Neural progenitor cell (in vitro differentiated cells): ENCODE measurements around the gene CAPRIN1. TPM values are rescaled to one million over a fixed set of nuclear protein-coding genes. Genes with fewer than 3 reads are reported as not detected.
A peak's percentile ranks its signal among the peaks of the same experiment; 100 is the strongest.

ENCODE experiments used
- DNase-seq: peaks from one replicate; pipeline ENCODE4 v3.0.0-alpha.2; 2016; ENCODE audit warnings: low spot score
- H2AFZ ChIP-seq: fragments of 200-600 bp; sonication (generic); replicated peaks from 2 replicates; pipeline ENCODE4 v1.6.1; 2016; ENCODE audit warnings: antibody characterized with exemption
- H3F3A ChIP-seq: fragments of 200-600 bp; sonication (generic); 2 replicates; pipeline ENCODE4 v1.6.1; 2016; ENCODE audit warnings: antibody characterized with exemption, low read depth
- H3K27ac ChIP-seq: fragments of 200-600 bp; sonication (generic); 2 replicates; pipeline ENCODE4 v1.5.1; 2016; ENCODE audit warnings: mild to moderate bottlenecking
- H3K27me3 ChIP-seq: fragments of 200-600 bp; sonication (generic); 2 replicates; pipeline ENCODE4 v1.6.1; 2016; ENCODE audit warnings: mild to moderate bottlenecking, moderate library complexity
- H3K36me3 ChIP-seq: fragments of 200-600 bp; sonication (generic); 2 replicates; pipeline ENCODE4 v1.5.1; 2016
- H3K4me1 ChIP-seq: fragments of 200-600 bp; sonication (generic); 2 replicates; pipeline ENCODE4 v1.6.1; 2016; ENCODE audit warnings: mixed run types
- H3K4me2 ChIP-seq: fragments of 200-600 bp; sonication (generic); 2 replicates; pipeline ENCODE4 v1.6.1; 2016
- H3K4me3 ChIP-seq: fragments of 200-600 bp; sonication (generic); 2 replicates; pipeline ENCODE4 v1.5.1; 2016
- H3K79me2 ChIP-seq: fragments of 200-600 bp; sonication (generic); 2 replicates; pipeline ENCODE4 v1.6.1; 2016; ENCODE audit warnings: low read depth
- H3K9ac ChIP-seq: fragments of 200-600 bp; sonication (generic); 2 replicates; pipeline ENCODE4 v1.6.1; 2016
- H3K9me3 ChIP-seq: fragments of 200-600 bp; sonication (generic); 2 replicates; pipeline ENCODE4 v1.5.1; 2016; ENCODE audit warnings: low read depth
- H4K20me1 ChIP-seq: fragments of 200-600 bp; sonication (generic); 2 replicates; pipeline ENCODE4 v1.6.1; 2016; ENCODE audit warnings: low read depth
- H3K27ac Mint-ChIP-seq: 3 replicates; pipeline ENCODE4 v1.8.0; 2021; ENCODE audit warnings: mixed read lengths
- H3K27me3 Mint-ChIP-seq: 2 replicates; pipeline ENCODE4 v1.8.0; 2022; ENCODE audit warnings: low read depth, mild to moderate bottlenecking, inconsistent platforms, moderate library complexity, mixed read lengths; ENCODE audit not compliant: insufficient read depth
- H3K36me3 Mint-ChIP-seq: 3 replicates; pipeline ENCODE4 v1.8.0; 2021; ENCODE audit warnings: mixed read lengths
- H3K4me1 Mint-ChIP-seq: 3 replicates; pipeline ENCODE4 v1.8.0; 2021; ENCODE audit warnings: mixed read lengths
- H3K4me3 Mint-ChIP-seq: 3 replicates; pipeline ENCODE4 v1.8.0; 2021; ENCODE audit warnings: mild to moderate bottlenecking, moderate library complexity, mixed read lengths
- H3K9me3 Mint-ChIP-seq: 3 replicates; pipeline ENCODE4 v1.8.0; 2020; ENCODE audit warnings: mixed read lengths
- CTCF ChIP-seq: fragments of 200-600 bp; sonication (generic); IDR thresholded peaks from 2 replicates; pipeline ENCODE4 v1.5.1; 2017; ENCODE audit warnings: antibody characterized with exemption, mild to moderate bottlenecking
- EZH2 ChIP-seq: fragments of 200-600 bp; sonication (generic); IDR thresholded peaks from 2 replicates; pipeline ENCODE4 v1.6.1; 2017; ENCODE audit warnings: antibody characterized with exemption, mild to moderate bottlenecking, moderate library complexity
- EZH2phosphoT487 ChIP-seq: fragments of 200-600 bp; sonication (generic); IDR thresholded peaks from 2 replicates; pipeline ENCODE4 v1.6.1; 2017; ENCODE audit warnings: antibody characterized with exemption
- total RNA-seq: library from RNA; depleted of rRNA; stranded (reverse); fragments of >200 nt; gene quantifications from 2 replicates; pipeline ENCODE4 v1.2.3, GENCODE V29; 2015; ENCODE audit warnings: low replicate concordance

Gene CAPRIN1
- total RNA-seq, 1 donor from 2014 or later, result 498 TPM

- Mint-ChIP-seq H3K27me3 (peaks cover 3% of the 10 kb centered on the region), H3K4me3 (no peak overlapping the region), H3K9me3 (no peaks in the 10 kb centered on the region), H3K36me3 (peaks cover 25% of the 10 kb centered on the region), H3K4me1 (peaks cover 20% of the 10 kb centered on the region), H3K27ac (peak overlapping the region; percentile 76)
- Histone ChIP-seq H3F3A (no peaks in the 10 kb centered on the region), H3K9me3 (no peaks in the 10 kb centered on the region), H3K9ac (no peak overlapping the region), H2AFZ (no peak overlapping the region), H3K4me1 (no peaks in the 10 kb centered on the region), H3K4me3 (no peak overlapping the region), H3K27me3 (no peaks in the 10 kb centered on the region), H3K27ac (no peak overlapping the region), H3K36me3 (no peaks in the 10 kb centered on the region), H3K79me2 (no peaks in the 10 kb centered on the region), H4K20me1 (peaks cover 3% of the 10 kb centered on the region), H3K4me2 (no peak overlapping the region)
- peak; percentile 67 for DNase-seq
- TF ChIP-seq CTCF (peak; percentile 60), EZH2phosphoT487 (no peak)
Measured at GRCh38 chr11:34149786-34150185, 98.3 kb downstream of the CAPRIN1 start.

- H3K4me1 Mint-ChIP-seq, result peaks cover 20% of the 10 kb centered on the region
- no peak overlapping the region for H2AFZ ChIP-seq
- peaks cover 21% of the 10 kb centered on the region for H3K36me3 Mint-ChIP-seq
- H3K27me3 ChIP-seq, result no peaks in the 10 kb centered on the region
- peaks cover 3% of the 10 kb centered on the region for H4K20me1 ChIP-seq
- H3K4me2 ChIP-seq, result no peak overlapping the region
- no peaks in the 10 kb centered on the region for H3K4me1 ChIP-seq
- H3K27ac Mint-ChIP-seq, result no peak overlapping the region
- no peak overlapping the region for H3K9ac ChIP-seq
- H3K4me3 Mint-ChIP-seq, result peak overlapping the region; percentile 24
- no peaks in the 10 kb centered on the region for H3F3A ChIP-seq
- H3K79me2 ChIP-seq, result no peaks in the 10 kb centered on the region
- H3K9me3 ChIP-seq, result no peaks in the 10 kb centered on the region
- H3K36me3 ChIP-seq, result no peaks in the 10 kb centered on the region
- no peak overlapping the region for H3K27ac ChIP-seq
- no peaks in the 10 kb centered on the region for H3K9me3 Mint-ChIP-seq
- peaks cover 3% of the 10 kb centered on the region for H3K27me3 Mint-ChIP-seq
- TF ChIP-seq EZH2 (no peak), CTCF (no peak), EZH2phosphoT487 (no peak)
- DNase-seq, result no peak
- no peak overlapping the region for H3K4me3 ChIP-seq
Measured at GRCh38 chr11:34150494-34151151, 99.1 kb downstream of the CAPRIN1 start.

Other genes starting within 250 kb of the CAPRIN1 start
- gene LMO2, start 159.7 kb upstream of the CAPRIN1 start, total RNA-seq, result 0.92 and 2.0 TPM in 2 replicates
- gene NAT10, start 53.9 kb downstream of the CAPRIN1 start, total RNA-seq, result 42.9 and 44.6 TPM in 2 replicates